GM23338 (cell line): Measurements from ENCODE around the gene PLEKHG5.

ENCODE experiments used
- CTCF ChIP-seq, 2 experiments: fragments of 200-600 bp in 1 of 2; sonication (generic) in 1 of 2; conservative IDR thresholded peaks; 2 replicates each; pipeline versions ENCODE4 v1.5.1 to v1.6.1; 2016 to 2017; ENCODE audit warnings: antibody characterized with exemption in 2 of 2, low read depth in 2 of 2, mild to moderate bottlenecking in 2 of 2, moderate library complexity in 1 of 2
- EZH2phosphoT487 ChIP-seq: fragments of 200-600 bp; sonication (generic); IDR thresholded peaks from one replicate; pipeline ENCODE4 v1.8.1; 2018; ENCODE audit warnings: antibody characterized with exemption; ENCODE audit not compliant: unreplicated experiment
- JUNB ChIP-seq: IDR thresholded peaks from one replicate; pipeline ENCODE4 v1.6.1; 2016; ENCODE audit warnings: antibody characterized with exemption; ENCODE audit not compliant: unreplicated experiment
- POLR2AphosphoS5 ChIP-seq: IDR thresholded peaks from 2 replicates; pipeline ENCODE4 v1.6.1; 2016; ENCODE audit warnings: antibody characterized with exemption, low read depth
- REST ChIP-seq: IDR thresholded peaks from one replicate; pipeline ENCODE4 v1.6.1; 2018; ENCODE audit warnings: antibody characterized with exemption; ENCODE audit not compliant: unreplicated experiment

GRCh38 chr1:6487804-6488484 is 3.5 kb downstream of the PLEKHG5 start:
- TF ChIP-seq POLR2AphosphoS5, result no peak
- no peak for TF ChIP-seq REST
- no peak for TF ChIP-seq EZH2phosphoT487
- TF ChIP-seq CTCF (conservative IDR thresholded peaks at IDR 0.05; ENCODE audit: low read depth in 2 of 2), result no peak
- TF ChIP-seq JUNB, result no peak
